WERI-Rb-1 (cell line): ENCODE measurements around the gene RUSF1.
"Not testable (repeated sequence)": the region's sequence is repeated elsewhere in the genome, so short reads cannot be mapped to it uniquely, and the experiment has no call there.

Source experiments
- DNase-seq: peaks from one replicate; pipeline ENCODE4 v3.0.0-alpha.2; 2020
- H3K27ac ChIP-seq: fragments of 250-450 bp; sonication (Bioruptor Pico); 2 replicates; pipeline ENCODE4 v1.5.1; 2020; ENCODE audit warnings: mild to moderate bottlenecking, moderate library complexity
- H3K27me3 ChIP-seq: fragments of 250-450 bp; sonication (Bioruptor Pico); 2 replicates; pipeline ENCODE4 v1.5.1; 2021; ENCODE audit warnings: mild to moderate bottlenecking, low read depth, moderate library complexity; ENCODE audit not compliant: insufficient read depth, severe bottlenecking
- H3K36me3 ChIP-seq: fragments of 250-450 bp; sonication (Bioruptor Pico); 2 replicates; pipeline ENCODE4 v1.5.1; 2020; ENCODE audit warnings: mild to moderate bottlenecking, moderate library complexity
- H3K4me3 ChIP-seq: 2 replicates; pipeline ENCODE4 v1.5.1; 2011; ENCODE audit warnings: low read depth, mild to moderate bottlenecking, control low read depth, low read length
- H3K9me3 ChIP-seq: fragments of 250-450 bp; sonication (Bioruptor Pico); 2 replicates; pipeline ENCODE4 v1.5.1; 2021; ENCODE audit warnings: mild to moderate bottlenecking, moderate library complexity; ENCODE audit not compliant: severe bottlenecking
- CTCF ChIP-seq: IDR thresholded peaks from 2 replicates; pipeline ENCODE4 v1.5.1; 2011; ENCODE audit warnings: low read depth, mild to moderate bottlenecking, control low read depth, inconsistent platforms, low read length

The RUSF1 gene

GRCh38 chr16:31529108-31529936 lies 21.1 kb upstream of the RUSF1 start:
- Histone ChIP-seq H3K36me3 (no peaks in the 10 kb centered on the region), H3K4me3 (no peak overlapping the region)
- no peak for DNase-seq

GRCh38 chr16:31528523-31529107 lies 20.4 kb upstream of the RUSF1 start:
- no peak for DNase-seq
- no peak overlapping the region for H3K4me3 ChIP-seq
- TF ChIP-seq CTCF: no peak
- H3K27me3 ChIP-seq: peaks cover 87% of the 10 kb centered on the region
- H3K9me3 ChIP-seq: no peaks in the 10 kb centered on the region
- no peak overlapping the region for H3K27ac ChIP-seq
- no peaks in the 10 kb centered on the region for H3K36me3 ChIP-seq

More at GRCh38 chr16:31529108-31529936, 21.1 kb upstream of the RUSF1 start:
- H3K27me3 ChIP-seq: peaks cover 92% of the 10 kb centered on the region
- no peak for TF ChIP-seq CTCF
- H3K27ac ChIP-seq: no peak overlapping the region
- no peaks in the 10 kb centered on the region for H3K9me3 ChIP-seq

- TF ChIP-seq CTCF: no peak
- Histone ChIP-seq H3K9me3 (no peaks in the 10 kb centered on the region), H3K27ac (no peak within 1 kb of the TSS), H3K36me3 (no peaks in the 10 kb centered on the region), H3K27me3 (peaks cover 86% of the 10 kb centered on the region), H3K4me3 (no peak within 1 kb of the TSS)
- DNase-seq: no peak
These were observed 19.6 kb upstream of the RUSF1 start, which contains the start of gene AHSP for GRCh38 chr16:31527734-31528274. AHSP (plus strand) TSS chr16:31527900; CDS start chr16:31528140, 240 bp downstream.

- peaks cover 88% of the 10 kb centered on the region for H3K27me3 ChIP-seq
These were observed 16.9 kb upstream of the RUSF1 start for GRCh38 chr16:31525113-31525512.

GRCh38 chr16:31523768-31524167 lies 15.6 kb upstream of the RUSF1 start:
- H3K27me3 ChIP-seq: peaks cover 82% of the 10 kb centered on the region
- not testable (repeated sequence) for H3K9me3 ChIP-seq, H3K4me3 ChIP-seq, H3K36me3 ChIP-seq, H3K27ac ChIP-seq, DNase-seq

More at GRCh38 chr16:31525113-31525512, 16.9 kb upstream of the RUSF1 start:
- TF ChIP-seq CTCF: no peak
- no peak overlapping the region for H3K27ac ChIP-seq
- H3K4me3 ChIP-seq: no peak overlapping the region
- H3K9me3 ChIP-seq: no peaks in the 10 kb centered on the region
- H3K36me3 ChIP-seq: no peaks in the 10 kb centered on the region
- no peak for DNase-seq

GRCh38 chr16:31522071-31522470 lies 13.9 kb upstream of the RUSF1 start:
- no peak overlapping the region for H3K27ac ChIP-seq
- no peaks in the 10 kb centered on the region for H3K36me3 ChIP-seq
- H3K9me3 ChIP-seq: peaks cover 2% of the 10 kb centered on the region
- H3K27me3 ChIP-seq: peaks cover 77% of the 10 kb centered on the region
- DNase-seq: no peak
- TF ChIP-seq CTCF: no peak
- H3K4me3 ChIP-seq: no peak overlapping the region
